Activated CD4-positive, alpha-beta T cell treated with anti-CD3 and anti-CD28 coated beads, Interleukin-2, Interleukin-4, amounts not matched to agents 100 ng/mL and 50 ng/mL, durations not matched to agents 16 hours and 8 hours (primary cell): ENCODE measurements around the gene TMEM145.

Experiments
- DNase-seq: peaks from one replicate; pipeline ENCODE4 v3.0.0-alpha.2; 2020; ENCODE audit warnings: low spot score

The TMEM145 gene

DNA sequence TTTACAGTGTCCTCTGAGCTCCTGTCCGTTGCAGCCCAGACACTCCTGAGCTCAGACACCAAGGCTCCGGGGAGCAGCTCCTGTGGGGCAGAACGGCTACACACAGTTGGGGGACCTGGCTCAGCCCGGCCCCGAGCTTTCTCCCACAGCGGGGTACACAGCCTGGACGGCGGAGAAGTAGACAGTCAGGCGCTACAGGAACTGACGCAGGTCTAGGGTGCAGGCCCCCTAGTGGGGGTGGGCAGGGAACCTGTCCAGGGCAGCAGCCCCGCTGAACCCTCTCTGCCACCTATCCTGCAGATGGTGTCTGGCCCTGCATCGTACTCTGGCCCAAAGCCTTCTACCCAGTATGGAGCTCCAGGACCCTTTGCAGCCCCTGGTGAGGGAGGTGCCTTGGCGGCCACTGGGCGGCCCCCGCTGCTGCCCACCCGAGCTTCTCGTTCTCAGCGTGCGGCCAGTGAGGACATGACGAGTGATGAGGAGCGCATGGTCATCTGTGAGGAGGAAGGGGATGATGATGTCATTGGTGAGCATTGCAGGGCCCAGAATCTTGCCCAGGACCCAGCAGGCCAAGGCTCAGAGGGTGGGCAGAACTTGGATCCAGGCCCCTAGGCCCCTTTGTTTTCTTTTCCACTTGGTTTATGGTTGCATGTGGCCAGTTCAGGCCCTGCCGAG is 24.1 kb upstream of the TMEM145 start:
- no peak for DNase-seq

DNA sequence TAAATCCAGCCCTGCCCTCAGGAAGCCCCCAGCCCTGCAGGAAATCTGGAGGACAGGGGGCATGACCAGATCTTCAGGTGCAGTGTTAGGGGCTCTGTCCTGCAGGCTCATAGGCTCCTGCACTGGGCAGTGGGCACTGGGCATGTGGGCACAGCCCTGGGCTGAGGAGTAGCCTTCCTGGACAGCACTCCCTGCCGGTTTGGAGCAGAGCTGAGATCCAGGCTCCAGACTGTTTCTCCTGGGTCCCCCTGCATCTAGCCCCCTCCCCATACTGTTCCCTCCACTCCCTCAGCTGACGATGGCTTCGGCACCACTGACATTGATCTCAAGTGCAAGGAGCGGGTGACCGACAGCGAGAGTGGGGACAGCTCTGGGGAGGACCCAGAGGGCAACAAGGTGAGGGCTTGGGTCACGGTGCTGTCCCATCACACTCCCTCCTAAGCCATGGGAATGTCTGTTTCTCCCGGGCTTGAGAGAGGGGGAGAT is 23.5 kb upstream of the TMEM145 start:
- DNase-seq, result no peak

DNA sequence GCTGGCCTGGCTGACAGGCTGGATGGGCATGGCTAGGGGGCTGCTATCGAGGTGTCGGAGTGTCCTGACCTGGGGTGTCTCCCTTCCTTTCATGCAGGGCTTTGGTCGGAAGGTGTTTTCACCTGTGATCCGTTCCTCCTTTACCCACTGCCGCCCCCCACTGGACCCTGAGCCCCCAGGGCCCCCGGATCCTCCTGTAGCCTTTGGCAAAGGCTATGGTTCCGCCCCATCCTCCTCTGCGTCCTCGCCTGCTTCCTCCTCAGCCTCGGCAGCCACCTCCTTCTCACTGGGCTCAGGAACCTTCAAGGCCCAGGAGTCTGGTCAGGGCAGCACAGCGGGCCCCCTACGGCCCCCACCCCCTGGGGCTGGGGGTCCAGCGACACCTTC is 23.0 kb upstream of the TMEM145 start:
- DNase-seq, result no peak

DNA sequence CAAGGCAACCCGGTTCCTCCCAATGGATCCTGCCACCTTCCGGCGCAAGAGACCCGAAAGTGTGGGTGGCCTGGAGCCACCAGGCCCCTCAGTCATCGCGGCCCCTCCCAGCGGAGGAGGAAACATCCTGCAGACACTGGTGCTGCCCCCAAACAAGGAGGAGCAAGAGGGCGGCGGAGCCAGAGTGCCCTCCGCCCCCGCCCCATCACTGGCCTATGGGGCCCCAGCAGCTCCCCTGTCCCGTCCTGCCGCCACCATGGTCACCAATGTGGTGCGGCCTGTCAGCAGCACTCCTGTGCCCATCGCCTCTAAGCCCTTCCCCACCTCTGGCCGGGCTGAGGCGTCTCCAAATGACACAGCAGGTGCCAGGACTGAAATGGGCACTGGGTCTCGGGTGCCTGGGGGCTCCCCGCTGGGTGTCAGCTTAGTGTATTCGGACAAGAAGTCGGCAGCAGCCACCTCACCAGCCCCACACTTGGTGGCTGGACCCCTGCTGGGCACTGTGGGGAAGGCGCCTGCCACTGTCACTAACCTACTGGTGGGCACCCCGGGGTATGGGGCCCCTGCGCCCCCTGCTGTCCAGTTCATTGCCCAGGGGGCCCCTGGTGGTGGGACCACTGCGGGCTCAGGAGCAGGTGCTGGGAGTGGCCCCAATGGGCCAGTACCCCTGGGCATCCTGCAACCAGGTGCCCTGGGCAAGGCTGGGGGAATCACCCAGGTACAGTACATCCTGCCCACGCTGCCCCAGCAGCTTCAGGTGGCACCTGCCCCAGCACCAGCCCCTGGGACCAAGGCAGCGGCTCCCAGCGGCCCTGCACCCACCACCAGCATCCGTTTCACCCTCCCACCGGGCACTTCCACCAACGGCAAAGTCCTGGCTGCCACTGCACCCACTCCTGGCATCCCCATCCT is 22.3 kb upstream of the TMEM145 start:
- peak; percentile 36 for DNase-seq

DNA sequence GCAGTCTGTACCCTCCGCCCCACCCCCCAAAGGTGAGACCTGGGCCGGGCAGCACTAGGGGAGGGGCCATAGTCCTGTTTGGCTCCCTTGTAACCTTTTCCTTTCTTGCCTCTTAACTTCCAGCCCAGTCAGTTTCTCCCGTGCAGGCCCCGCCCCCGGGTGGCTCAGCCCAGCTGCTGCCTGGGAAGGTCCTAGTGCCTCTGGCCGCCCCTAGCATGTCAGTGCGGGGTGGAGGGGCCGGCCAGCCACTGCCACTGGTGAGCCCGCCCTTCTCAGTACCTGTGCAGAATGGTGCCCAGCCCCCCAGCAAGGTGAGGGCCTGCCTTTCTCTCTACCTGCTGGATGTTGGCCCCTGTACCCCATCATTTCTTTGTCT is 21.7 kb upstream of the TMEM145 start:
- DNase-seq, result no peak

DNA sequence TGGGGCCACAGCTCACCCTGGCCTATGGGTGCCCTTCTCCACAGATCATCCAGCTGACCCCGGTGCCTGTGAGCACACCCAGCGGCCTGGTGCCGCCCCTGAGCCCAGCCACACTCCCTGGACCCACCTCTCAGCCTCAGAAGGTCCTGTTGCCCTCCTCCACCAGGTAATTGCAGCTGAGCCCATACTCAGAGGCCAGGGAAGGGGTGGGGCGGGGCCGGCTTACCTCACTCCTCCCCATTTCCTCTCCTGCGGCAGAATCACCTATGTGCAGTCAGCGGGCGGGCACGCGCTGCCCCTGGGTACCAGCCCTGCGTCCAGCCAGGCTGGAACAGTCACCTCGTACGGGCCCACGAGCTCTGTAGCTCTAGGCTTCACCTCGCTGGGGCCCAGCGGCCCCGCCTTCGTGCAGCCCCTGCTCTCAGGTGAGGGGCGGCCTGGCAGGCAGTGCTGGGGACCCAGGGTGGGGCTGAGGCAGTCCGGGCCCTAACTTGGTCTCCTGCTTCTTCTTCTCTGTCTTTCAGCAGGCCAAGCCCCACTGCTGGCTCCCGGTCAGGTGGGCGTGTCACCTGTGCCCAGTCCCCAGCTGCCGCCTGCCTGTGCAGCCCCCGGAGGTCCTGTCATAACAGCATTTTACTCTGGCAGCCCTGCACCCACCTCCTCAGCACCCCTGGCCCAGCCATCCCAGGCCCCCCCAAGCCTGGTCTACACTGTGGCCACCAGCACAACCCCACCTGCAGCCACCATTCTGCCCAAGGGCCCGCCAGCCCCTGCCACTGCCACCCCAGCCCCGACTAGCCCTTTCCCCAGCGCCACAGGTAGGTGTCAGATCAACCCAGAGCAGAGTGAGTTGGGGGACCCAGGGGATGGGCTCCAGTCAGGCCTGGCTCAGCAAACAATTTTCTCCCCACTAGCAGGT is 20.8 kb upstream of the TMEM145 start:
- no peak for DNase-seq

DNA sequence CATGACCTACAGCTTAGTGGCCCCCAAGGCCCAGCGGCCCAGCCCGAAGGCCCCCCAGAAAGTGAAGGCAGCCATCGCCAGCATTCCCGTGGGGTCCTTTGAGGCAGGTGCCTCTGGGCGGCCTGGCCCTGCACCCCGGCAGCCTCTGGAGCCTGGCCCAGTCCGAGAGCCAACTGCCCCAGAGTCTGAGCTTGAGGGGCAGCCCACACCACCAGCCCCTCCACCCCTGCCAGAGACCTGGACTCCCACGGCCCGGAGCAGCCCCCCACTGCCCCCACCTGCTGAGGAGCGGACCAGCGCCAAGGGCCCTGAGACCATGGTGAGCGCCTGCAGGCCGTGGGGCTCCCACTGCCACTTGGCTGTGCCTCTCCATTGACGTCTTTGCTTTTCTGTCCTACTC is 20.1 kb upstream of the TMEM145 start:
- DNase-seq, result no peak

DNA sequence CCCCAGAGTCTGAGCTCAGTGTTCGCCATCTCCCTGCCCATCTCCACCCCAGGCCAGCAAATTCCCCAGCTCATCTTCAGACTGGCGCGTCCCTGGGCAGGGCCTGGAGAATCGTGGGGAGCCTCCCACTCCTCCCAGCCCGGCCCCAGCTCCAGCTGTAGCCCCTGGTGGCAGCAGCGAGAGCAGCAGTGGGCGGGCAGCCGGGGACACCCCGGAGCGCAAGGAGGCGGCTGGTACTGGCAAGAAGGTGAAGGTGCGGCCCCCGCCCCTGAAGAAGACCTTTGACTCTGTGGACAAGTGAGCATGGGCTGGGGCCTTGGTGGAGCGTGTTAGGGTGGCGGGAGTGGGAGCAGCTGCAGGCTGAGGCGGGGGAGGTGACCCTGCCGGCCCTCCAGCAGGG is 19.6 kb upstream of the TMEM145 start:
- no peak for DNase-seq

DNA sequence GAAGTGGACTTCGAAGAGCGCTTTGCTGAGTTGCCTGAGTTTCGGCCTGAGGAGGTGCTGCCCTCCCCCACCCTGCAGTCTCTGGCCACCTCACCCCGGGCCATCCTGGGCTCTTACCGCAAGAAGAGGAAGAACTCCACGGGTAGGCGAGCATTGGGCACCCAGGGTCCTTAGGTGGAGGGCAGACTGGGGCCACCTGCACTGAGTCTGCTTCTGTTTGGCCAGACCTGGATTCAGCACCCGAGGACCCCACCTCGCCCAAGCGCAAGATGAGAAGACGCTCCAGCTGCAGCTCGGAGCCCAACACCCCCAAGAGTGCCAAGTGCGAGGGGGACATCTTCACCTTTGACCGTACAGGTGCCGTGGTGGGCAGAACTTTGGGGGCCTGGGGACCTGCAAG is 19.2 kb upstream of the TMEM145 start:
- no peak for DNase-seq

DNA sequence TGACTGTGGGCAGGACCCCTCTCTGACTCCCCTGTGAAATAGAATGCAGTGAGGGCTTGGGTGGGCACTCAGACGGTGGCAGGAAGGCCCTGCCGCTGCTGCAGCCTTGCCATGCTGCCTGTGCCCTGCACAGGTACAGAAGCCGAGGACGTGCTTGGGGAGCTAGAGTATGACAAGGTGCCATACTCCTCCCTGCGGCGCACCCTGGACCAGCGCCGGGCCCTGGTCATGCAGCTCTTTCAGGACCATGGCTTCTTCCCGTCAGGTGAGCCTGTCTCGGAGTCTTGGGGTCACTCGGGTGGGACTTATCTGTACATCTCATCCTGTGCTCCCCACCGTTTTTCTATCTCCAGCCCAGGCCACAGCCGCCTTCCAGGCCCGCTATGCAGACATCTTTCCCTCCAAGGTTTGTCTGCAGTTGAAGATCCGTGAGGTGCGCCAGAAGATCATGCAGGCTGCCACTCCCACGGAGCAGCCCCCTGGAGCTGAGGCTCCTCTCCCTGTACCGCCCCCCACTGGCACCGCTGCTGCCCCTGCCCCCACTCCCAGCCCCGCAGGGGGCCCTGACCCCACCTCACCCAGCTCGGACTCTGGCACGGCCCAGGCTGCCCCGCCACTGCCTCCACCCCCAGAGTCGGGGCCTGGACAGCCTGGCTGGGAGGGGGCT is 18.5 kb upstream of the TMEM145 start:
- no peak for DNase-seq

DNA sequence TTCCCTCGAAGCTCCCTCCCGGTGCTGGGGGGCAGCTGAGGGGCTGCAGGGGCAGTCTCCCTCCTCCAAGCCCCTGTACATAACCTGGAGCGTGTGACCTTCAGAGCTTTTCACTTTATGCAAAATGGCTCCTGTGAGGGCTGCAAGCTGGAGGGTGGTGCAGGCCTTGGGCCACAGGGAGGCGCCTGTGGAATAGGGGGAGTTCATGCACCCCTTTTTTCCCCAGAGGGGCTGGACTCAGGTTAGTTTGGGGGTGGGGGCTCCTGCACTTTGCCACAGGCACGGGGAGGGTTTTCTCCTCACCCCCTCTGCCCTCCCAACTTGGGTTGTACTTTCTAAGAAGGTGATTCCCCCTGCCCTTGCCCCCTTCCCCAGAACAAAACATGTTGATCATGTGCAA is 17.8 kb upstream of the TMEM145 start:
- DNase-seq, result no peak

DNA sequence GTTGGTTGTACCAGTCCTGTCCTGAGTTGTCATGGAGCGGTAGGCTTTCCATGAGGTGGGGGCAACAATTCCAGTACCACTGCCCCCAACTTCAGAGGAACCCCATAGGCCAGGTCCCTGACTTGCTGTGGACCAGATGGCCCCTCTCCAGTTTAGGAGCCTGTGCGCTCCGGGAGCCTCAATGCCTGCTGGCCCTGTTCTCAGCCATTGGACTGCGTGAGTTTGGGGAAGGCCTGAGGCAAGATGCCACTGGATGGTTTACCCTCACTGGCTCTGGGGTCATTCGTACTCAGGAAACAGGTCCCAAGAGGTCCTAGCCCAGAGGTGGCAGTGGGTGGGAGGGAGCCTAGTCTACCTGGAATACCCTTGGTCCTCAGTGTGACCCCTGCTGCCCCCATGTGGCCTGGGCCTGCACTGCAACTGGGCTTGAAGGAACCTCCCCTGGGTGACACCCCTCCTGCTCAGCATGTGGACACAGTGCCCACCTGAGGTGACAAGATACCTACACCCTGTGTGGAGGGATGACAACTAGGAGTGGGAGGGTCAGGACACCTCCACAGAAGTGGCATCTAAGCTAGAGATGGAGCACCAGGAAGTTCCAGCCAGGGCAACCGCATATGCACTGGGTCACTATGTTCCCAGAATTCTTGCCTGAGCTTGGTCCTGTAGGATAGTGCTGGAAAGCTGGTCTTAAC is 17.1 kb upstream of the TMEM145 start:
- peak; percentile 84 for DNase-seq

DNA sequence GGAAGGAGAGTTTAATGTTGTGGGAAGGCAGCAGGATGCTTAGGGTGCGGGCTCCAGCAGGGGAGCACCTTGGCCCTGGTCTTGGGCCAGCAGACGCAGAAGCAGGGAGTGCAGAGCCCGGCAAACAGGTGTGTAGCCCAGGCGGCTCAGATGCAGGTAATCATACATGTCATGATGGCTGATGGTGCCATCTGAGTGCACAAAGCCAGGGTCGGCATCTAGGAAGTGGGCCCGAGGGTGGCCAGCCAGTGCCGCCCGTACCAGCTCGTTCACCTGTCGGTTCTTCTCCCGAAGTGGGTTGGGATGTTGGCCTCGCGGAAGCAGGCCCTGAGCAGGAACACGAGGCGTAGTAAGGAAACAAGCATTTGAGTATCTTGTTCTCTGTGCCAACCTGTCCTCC is 16.1 kb upstream of the TMEM145 start:
- DNase-seq, result no peak

DNA sequence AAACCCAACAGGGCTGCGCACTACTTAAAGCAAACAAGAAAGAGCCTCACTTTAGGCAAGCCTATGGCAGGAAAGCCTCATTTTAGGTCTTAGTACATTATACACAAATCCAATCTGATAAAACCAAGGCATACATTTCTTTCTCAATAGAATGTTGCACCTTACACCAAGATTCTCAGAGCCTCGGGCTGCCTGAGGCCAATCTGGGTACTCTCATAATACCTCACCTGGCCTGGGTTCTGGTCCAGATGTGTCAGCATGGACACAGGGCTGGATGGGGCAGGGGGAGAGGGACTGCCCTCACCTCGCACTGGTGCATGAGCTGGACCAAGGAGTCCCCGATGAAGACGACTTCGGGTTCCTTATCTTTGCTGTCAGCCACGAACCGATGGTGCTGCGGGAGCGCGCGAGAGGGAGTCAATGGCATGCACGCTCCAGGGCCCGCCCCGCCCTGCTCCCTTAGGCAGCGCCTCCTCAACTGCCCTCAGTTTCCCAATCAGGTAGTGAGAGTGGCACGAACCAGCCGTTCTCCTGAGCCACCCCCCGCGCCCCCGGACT is 11.4 kb upstream of the TMEM145 start, which contains the start of gene PRR19:
Gene PRR19, plus strand, starts transcription at position 487 of the 558 bp plus-strand sequence. CDS start 7,453 bp downstream, outside the sequence.
- no peak for DNase-seq

DNA sequence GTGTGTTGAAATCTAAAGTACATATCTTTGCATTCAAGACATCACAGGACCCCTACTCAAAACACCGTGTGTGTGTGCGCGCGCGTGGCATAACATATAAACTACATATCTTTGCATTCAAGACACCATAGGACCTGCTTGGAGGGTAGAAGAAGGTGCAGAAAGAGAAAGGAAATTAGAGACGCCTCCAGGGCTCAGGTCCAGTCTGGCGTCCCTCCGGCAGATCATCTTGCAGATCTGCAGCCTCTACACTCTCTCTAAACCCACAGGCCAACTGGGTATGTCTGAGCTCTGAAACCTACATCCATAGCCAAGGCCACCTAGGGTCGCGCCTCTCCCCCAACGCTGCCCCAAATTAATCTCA is 10.0 kb upstream of the TMEM145 start:
- DNase-seq, result no peak

DNA sequence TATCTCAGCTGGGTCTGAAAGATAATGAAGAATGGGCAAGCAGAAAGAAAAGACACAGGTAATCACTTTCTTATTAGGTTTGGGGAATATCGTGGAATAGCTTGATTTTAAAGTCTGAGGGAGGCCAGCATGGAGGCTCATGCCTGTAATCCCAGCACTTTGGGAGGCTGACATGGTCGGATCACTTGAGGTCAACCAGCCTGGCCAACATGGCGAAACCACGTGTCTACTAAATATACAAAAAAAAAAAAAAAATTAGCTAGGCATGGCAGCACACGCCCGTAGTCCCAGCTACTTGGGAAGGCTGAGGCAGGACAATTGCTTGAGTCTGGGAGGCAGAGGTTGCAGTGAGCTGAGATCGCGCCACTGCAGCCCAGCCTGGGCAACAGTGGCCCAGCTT is 9.2 kb upstream of the TMEM145 start:
- DNase-seq, result no peak

DNA sequence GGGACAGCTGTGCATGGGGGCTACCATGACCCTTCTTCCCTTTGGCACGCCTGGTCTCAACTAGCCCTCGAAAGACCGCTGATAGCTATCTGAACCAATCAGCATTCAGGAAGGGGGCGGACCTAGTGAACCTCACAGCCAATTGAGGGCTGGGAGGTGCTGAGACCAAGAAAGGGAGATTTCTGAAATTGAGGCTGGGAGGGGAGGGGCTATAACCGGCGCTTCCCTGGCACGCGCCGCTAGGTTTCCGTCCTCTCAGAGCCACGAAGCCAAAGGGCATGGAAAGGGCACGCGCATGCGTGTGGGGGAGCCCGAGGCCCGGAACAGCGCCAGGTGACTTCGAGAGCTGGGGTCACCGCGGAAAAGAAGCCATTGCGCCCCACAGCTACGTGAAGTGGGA is 6.5 kb upstream of the TMEM145 start:
- no peak for DNase-seq

DNA sequence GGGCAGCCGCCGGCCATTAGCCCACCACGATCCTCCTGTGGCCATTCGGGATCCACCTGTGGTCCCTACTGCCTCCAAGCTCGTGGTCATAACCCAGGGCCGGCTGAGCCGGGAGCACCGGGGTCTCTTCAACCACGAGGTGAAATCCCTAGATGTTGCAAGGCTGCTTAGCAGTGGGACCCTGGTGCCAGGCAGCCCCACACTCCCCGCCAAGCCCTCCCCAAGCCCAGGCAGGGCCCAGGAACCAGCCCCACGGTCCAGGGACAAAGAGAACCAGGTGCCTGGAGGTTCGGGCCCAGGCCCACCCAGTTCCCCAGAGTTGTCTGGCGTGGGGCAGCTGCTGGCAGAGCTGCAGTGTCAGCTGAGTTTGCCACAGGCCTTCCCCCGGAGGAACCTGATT is 3.4 kb upstream of the TMEM145 start:
- DNase-seq, result no peak

DNA sequence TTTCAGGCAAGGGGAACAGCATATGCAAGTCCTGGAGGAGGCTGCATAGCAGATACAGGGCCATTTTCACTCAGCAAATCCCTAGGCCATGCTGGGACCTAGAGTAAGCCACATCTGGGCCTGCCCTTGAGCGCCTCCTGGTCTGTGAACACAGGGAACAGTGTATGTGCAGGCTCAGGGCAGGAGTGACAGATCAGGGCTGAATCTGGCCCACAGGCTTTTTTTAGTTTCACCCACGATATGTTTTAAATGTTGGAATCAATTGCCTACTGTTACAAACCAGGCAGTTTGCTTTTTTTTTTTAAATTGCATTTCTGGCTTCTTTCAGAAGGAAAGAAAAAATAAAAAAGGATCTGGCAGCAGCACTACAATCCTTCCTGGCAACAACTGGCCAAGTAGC is 1.5 kb upstream of the TMEM145 start:
- no peak for DNase-seq

DNA sequence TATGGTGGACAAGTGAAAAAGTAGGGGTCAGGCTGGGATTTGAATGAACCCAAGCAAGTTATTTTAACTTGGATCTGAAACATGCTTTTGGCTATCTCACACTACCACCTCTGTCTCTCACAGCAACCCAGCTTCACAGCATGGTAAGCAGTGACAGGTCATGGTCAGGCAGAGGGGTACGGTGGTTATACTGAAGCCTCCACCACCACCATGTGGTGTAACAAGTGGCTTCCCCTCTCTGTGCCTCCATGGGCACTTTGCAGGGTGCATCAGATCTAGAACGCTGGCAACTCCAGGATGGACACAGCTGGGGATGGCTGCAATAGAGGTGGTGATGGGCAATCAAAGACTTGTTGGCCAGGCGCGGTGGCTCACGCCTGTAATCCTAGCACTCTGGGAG is 739 bp upstream of the TMEM145 start:
- no peak for DNase-seq
